Measurements from ENCODE around the gene BARHL1.

DNA sequence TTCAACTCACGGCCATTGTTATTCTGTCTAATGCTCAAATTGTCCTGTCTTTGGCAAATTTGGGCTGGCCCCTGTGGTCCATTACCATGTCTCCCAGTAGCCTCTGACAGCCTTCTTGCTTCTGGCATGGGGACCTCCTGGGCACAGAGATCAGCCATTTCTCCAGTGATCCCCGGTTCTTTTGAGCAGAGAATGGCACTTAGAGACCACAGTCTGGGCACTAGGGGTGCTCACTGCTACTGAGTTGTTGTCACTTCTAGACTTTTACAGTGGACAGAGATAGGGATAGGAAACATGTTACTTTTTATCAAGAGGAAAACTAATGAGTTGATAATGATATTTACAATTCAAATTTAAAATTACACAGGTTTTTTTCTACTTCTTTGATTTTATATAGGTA is 47.6 kb upstream of the BARHL1 start:
- TF ChIP-seq, protein P1, sequence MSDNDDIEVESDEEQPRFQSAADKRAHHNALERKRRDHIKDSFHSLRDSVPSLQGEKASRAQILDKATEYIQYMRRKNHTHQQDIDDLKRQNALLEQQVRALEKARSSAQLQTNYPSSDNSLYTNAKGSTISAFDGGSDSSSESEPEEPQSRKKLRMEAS (IDR thresholded peaks at IDR 0.05; ENCODE audit: insufficient read depth, insufficient read length) = no peak
- no peak for TF ChIP-seq POLR2A (IDR thresholded peaks at IDR 0.05; ENCODE audit: low read depth, low read length)
- TF ChIP-seq EZH2 (IDR thresholded peaks at IDR 0.05; ENCODE audit: borderline replicate concordance, low read depth, low read length, severe bottlenecking) = no peak

Data from endothelial cell of umbilical vein (primary cell).